Central memory CD4-positive, alpha-beta T cell (primary cell): ENCODE data around the gene MTERF4.

Source experiments
- DNase-seq: peaks from one replicate; pipeline ENCODE4 v3.0.0; 2022

The MTERF4 gene

GRCh38 chr2:241047253-241048010 lies 54.7 kb downstream of the MTERF4 start:
- no peak for DNase-seq
